Measurements from ENCODE around the gene ZNF804B.
A peak's percentile ranks its signal among the peaks of the same experiment; 100 is the strongest.

The ZNF804B gene

DNA sequence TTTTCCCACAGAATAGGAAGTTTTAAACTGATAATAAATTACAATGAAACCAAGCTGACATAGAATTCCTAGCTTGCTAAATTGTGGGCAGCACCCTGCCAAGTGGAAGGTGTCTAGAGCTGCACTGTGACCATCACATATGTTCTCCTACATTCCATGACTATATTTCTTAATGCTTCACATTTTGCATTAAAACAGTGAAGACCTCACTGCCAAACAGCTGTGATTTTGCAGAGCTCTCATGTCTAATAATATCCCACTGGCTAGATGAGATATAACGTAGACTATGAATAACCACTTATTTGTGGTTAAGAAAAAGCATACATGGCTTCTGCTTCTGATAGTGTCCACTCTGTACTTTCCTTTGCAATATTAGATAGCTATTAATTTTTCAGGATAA is 264.4 kb downstream of the ZNF804B start:
- TF ChIP-seq, protein P1, sequence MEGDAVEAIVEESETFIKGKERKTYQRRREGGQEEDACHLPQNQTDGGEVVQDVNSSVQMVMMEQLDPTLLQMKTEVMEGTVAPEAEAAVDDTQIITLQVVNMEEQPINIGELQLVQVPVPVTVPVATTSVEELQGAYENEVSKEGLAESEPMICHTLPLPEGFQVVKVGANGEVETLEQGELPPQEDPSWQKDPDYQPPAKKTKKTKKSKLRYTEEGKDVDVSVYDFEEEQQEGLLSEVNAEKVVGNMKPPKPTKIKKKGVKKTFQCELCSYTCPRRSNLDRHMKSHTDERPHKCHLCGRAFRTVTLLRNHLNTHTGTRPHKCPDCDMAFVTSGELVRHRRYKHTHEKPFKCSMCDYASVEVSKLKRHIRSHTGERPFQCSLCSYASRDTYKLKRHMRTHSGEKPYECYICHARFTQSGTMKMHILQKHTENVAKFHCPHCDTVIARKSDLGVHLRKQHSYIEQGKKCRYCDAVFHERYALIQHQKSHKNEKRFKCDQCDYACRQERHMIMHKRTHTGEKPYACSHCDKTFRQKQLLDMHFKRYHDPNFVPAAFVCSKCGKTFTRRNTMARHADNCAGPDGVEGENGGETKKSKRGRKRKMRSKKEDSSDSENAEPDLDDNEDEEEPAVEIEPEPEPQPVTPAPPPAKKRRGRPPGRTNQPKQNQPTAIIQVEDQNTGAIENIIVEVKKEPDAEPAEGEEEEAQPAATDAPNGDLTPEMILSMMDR (IDR thresholded peaks at IDR 0.05; ENCODE audit: insufficient read depth, low read depth, low read length, missing control alignments) = no peak
- no peak overlapping the region for H3K4me3 ChIP-seq (ENCODE audit: low read length)
- no peak for DNase-seq (ENCODE audit: low read depth)

DNA sequence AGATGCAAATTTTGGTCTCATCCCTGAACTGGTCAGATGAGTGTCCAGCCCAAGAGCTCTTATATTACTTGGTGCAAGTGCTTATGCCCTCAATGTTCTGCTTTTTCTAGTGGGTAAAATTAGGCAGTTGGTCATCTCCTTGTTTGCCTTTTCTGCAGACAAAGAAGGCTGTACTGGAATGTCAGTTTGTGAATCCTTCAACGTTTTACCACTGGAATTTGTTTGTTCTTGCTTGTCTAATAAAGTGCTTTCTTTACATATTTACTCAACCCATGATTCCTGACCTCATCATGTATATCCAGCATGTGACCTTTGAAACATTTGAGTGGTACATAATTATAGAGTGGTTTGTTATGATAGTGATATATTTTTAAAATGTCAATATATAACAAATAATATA is 268.3 kb downstream of the ZNF804B start:
- TF ChIP-seq, protein P1 (IDR thresholded peaks at IDR 0.05; ENCODE audit: insufficient read depth, low read depth, low read length, missing control alignments) = no peak
- H3K4me3 ChIP-seq (ENCODE audit: low read length) = no peak overlapping the region
- no peak for DNase-seq (ENCODE audit: low read depth)

DNA sequence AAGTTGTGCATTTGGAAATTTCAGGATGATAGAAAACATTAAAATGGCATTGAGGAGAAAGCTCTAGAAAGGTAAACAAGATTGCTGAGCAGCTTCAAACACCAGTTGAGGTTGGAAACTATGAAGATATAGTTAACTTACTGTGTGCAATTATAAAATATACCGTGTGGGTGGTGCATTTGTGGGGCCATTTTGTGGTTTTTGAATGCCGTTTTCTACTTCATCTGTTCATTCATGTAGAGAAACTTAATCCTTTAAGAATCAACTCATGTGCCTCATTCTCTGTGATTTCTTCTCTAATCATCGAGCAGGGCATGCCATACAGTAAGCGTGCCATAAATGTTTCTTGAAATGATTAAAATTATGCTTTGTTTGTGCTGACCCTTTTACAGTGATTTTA is 268.8 kb downstream of the ZNF804B start:
- H3K4me3 ChIP-seq (ENCODE audit: low read length) = no peak overlapping the region
- TF ChIP-seq, protein P1 (IDR thresholded peaks at IDR 0.05; ENCODE audit: insufficient read depth, low read depth, low read length, missing control alignments) = no peak
- DNase-seq (ENCODE audit: low read depth) = no peak

DNA sequence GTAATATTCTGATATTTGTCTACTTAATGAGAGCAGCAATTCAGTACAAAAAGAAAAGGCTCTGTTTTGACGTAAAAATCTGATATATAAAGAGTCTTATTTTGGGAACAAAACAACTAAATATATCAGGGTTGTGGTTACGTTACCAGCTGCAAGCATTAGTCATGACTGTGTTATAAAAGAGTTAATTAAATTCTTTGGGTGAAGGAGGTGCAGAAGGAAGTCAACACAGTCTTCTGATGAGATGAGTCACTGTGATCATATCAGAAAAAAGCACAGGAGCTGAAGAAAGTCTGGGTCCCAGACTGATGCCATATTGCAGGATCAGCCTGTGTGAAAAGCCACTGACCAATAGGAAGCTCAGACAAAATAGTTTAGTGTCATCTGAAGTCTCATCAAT is 270.4 kb downstream of the ZNF804B start:
- TF ChIP-seq, protein P1 (IDR thresholded peaks at IDR 0.05; ENCODE audit: insufficient read depth, low read depth, low read length, missing control alignments) = no peak
- DNase-seq (ENCODE audit: low read depth) = peak; percentile 10
- H3K4me3 ChIP-seq (ENCODE audit: low read length) = no peak overlapping the region

DNA sequence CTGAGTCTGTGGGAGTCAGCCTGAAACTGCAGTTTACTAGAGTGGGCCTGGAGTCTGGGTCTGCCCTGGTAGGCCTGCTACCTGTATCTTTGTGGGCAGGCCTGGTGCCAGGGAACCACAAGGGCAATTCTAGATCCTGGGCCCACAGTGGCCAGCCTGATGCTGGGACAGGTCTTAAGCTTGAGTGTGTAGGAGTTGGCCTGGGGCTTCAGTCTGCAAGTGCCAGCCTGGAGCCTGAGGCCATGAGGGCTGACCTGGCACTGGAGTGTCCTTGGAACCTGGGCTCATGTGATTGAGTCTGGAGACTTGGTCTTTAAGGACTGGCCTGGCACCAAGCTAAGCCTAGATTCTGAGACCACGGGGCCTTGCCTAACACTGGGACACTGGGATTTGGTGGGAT is 281.7 kb downstream of the ZNF804B start:
- TF ChIP-seq, protein P1 (IDR thresholded peaks at IDR 0.05; ENCODE audit: insufficient read depth, low read depth, low read length, missing control alignments) = no peak
- DNase-seq (ENCODE audit: low read depth) = no peak
- no peak overlapping the region for H3K4me3 ChIP-seq (ENCODE audit: low read length)

DNA sequence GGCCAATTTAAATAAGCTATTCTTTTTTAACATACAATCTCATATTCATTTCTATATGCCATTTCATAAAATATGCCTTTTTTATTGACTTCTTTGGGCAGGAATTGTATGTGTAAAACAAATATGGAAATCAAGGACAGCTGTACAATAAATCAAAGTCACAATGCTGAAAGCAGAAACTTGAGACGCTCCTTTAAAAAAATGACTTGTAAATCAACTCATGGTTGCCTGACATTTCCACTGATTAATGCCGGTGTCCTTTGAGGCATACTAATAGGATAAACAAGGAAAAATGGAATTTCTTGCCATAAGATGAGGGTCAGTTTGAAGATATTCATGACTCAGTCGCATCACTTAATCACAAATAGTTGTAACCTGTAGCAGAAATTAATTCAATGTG is 283.4 kb downstream of the ZNF804B start:
- no peak for DNase-seq (ENCODE audit: low read depth)
- TF ChIP-seq, protein P1 (IDR thresholded peaks at IDR 0.05; ENCODE audit: insufficient read depth, low read depth, low read length, missing control alignments) = no peak

DNA sequence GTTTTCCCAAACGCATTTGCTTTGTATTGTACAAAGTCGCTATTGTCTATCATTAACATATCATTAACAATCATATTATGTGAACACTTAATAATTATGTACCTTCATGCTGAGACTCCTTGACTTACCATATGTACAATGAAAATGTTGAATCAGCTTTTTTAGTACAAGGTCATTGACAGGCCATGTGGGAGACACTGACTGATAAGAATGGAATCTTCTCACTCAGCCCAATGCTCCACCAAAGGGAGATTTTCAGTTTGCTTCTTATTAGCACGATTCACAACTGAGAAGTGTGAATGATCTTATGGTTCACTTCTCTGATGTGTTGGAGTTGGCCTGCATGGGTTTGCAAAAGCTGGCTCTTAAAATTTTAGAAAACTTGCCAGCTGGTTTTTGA is 289.5 kb downstream of the ZNF804B start:
- TF ChIP-seq, protein P1 (IDR thresholded peaks at IDR 0.05; ENCODE audit: insufficient read depth, low read depth, low read length, missing control alignments) = no peak
- no peak overlapping the region for H3K4me3 ChIP-seq (ENCODE audit: low read length)
- no peak for DNase-seq (ENCODE audit: low read depth)

More for the DNA sequence above, 283.4 kb downstream of the ZNF804B start:
- no peak overlapping the region for H3K4me3 ChIP-seq (ENCODE audit: low read length)

Measured in epithelial cell of esophagus (primary cell).